GM23338 (cell line): ENCODE data around the gene RARG.

ENCODE experiments used
- CTCF ChIP-seq, 2 experiments: fragments of 200-600 bp in 1 of 2; sonication (generic) in 1 of 2; conservative IDR thresholded peaks; 2 replicates each; pipeline versions ENCODE4 v1.5.1 to v1.6.1; 2016 to 2017; ENCODE audit warnings: antibody characterized with exemption in 2 of 2, low read depth in 2 of 2, mild to moderate bottlenecking in 2 of 2, moderate library complexity in 1 of 2
- POLR2AphosphoS5 ChIP-seq: IDR thresholded peaks from 2 replicates; pipeline ENCODE4 v1.6.1; 2016; ENCODE audit warnings: antibody characterized with exemption, low read depth
- TF ChIP-seq, protein P1 (sequence below): IDR thresholded peaks from one replicate; pipeline ENCODE4 v1.6.1; 2018; ENCODE audit warnings: antibody characterized with exemption; ENCODE audit not compliant: unreplicated experiment

- TF ChIP-seq CTCF (conservative IDR thresholded peaks at IDR 0.05; ENCODE audit: low read depth in 2 of 2) (no peak), POLR2AphosphoS5 (no peak)
- TF ChIP-seq, protein P1, sequence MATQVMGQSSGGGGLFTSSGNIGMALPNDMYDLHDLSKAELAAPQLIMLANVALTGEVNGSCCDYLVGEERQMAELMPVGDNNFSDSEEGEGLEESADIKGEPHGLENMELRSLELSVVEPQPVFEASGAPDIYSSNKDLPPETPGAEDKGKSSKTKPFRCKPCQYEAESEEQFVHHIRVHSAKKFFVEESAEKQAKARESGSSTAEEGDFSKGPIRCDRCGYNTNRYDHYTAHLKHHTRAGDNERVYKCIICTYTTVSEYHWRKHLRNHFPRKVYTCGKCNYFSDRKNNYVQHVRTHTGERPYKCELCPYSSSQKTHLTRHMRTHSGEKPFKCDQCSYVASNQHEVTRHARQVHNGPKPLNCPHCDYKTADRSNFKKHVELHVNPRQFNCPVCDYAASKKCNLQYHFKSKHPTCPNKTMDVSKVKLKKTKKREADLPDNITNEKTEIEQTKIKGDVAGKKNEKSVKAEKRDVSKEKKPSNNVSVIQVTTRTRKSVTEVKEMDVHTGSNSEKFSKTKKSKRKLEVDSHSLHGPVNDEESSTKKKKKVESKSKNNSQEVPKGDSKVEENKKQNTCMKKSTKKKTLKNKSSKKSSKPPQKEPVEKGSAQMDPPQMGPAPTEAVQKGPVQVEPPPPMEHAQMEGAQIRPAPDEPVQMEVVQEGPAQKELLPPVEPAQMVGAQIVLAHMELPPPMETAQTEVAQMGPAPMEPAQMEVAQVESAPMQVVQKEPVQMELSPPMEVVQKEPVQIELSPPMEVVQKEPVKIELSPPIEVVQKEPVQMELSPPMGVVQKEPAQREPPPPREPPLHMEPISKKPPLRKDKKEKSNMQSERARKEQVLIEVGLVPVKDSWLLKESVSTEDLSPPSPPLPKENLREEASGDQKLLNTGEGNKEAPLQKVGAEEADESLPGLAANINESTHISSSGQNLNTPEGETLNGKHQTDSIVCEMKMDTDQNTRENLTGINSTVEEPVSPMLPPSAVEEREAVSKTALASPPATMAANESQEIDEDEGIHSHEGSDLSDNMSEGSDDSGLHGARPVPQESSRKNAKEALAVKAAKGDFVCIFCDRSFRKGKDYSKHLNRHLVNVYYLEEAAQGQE, result no peak
These were observed 14.1 kb downstream of the RARG start for GRCh38 chr12:53217931-53218307.
